Measurements from ENCODE around the gene APBA3.

- TF ChIP-seq POLR2AphosphoS5 (IDR thresholded peaks at IDR 0.05; ENCODE audit: low read depth) (no peak), EZH2phosphoT487 (IDR thresholded peaks at IDR 0.05; ENCODE audit: unreplicated experiment) (no peak), CTCF (conservative IDR thresholded peaks at IDR 0.05; ENCODE audit: low read depth in 2 of 2) (no peak), EZH2 (IDR thresholded peaks at IDR 0.05; ENCODE audit: low read depth, unreplicated experiment) (no peak), REST (IDR thresholded peaks at IDR 0.05; ENCODE audit: unreplicated experiment) (no peak), ZNF114 (CRISPR knock-in tag; IDR thresholded peaks at IDR 0.05) (no peak)
These were observed 60.3 kb downstream of the APBA3 start for GRCh38 chr19:3701200-3701599.

All from GM23338 (cell line).